ENCODE measurements around the gene TTC33.
"Not testable (repeated sequence)": the region's sequence is repeated elsewhere in the genome, so short reads cannot be mapped to it uniquely, and the experiment has no call there.

The TTC33 gene

GRCh38 chr5:40605295-40605958 lies 150.3 kb downstream of the TTC33 start:
- DNase-seq, result peak; percentile 45

GRCh38 chr5:40603378-40603777 lies 152.4 kb downstream of the TTC33 start:
- peak; percentile 31 for DNase-seq

- DNase-seq, result no peak
Measured at GRCh38 chr5:40601198-40601868, 154.4 kb downstream of the TTC33 start.

- no peak for DNase-seq
Measured at GRCh38 chr5:40600383-40600782, 155.4 kb downstream of the TTC33 start.

GRCh38 chr5:40599676-40600075 lies 156.1 kb downstream of the TTC33 start:
- DNase-seq, result no peak

- DNase-seq, result peak; percentile 28
Measured at GRCh38 chr5:40594811-40595210, 160.9 kb downstream of the TTC33 start.

GRCh38 chr5:40591727-40592396 lies 163.9 kb downstream of the TTC33 start:
- not testable (repeated sequence) for DNase-seq

- DNase-seq, result peak; percentile 2
Measured at GRCh38 chr5:40587376-40587775, 168.4 kb downstream of the TTC33 start.

- DNase-seq, result no peak
Measured at GRCh38 chr5:40585537-40586267, 170.1 kb downstream of the TTC33 start.

GRCh38 chr5:40584054-40584453 lies 171.7 kb downstream of the TTC33 start:
- DNase-seq, result no peak

- DNase-seq, result no peak
Measured at GRCh38 chr5:40578501-40579451, 177.0 kb downstream of the TTC33 start.

GRCh38 chr5:40577718-40578117 lies 178.0 kb downstream of the TTC33 start:
- DNase-seq, result no peak

- DNase-seq, result no peak
Measured at GRCh38 chr5:40575921-40576320, 179.8 kb downstream of the TTC33 start.

GRCh38 chr5:40575411-40575810 lies 180.3 kb downstream of the TTC33 start:
- DNase-seq, result no peak

- peak; percentile 65 for DNase-seq
Measured at GRCh38 chr5:40572937-40573336, 182.8 kb downstream of the TTC33 start.

- DNase-seq, result no peak
Measured at GRCh38 chr5:40572391-40572790, 183.4 kb downstream of the TTC33 start.

- DNase-seq, result no peak
Measured at GRCh38 chr5:40571729-40572128, 184.0 kb downstream of the TTC33 start.

- peak; percentile 64 for DNase-seq
Measured at GRCh38 chr5:40570408-40571129, 185.2 kb downstream of the TTC33 start.

- no peak for DNase-seq
Measured at GRCh38 chr5:40569546-40570270, 186.1 kb downstream of the TTC33 start.

- no peak for DNase-seq
Measured at GRCh38 chr5:40568548-40568947, 187.2 kb downstream of the TTC33 start.

- DNase-seq, result not testable (repeated sequence)
Measured at GRCh38 chr5:40563173-40563572, 192.6 kb downstream of the TTC33 start.

All from fibroblast of skin of right biceps (primary cell).